ENCODE results near the gene ABCA2.

ABCA2 gene

DNA sequence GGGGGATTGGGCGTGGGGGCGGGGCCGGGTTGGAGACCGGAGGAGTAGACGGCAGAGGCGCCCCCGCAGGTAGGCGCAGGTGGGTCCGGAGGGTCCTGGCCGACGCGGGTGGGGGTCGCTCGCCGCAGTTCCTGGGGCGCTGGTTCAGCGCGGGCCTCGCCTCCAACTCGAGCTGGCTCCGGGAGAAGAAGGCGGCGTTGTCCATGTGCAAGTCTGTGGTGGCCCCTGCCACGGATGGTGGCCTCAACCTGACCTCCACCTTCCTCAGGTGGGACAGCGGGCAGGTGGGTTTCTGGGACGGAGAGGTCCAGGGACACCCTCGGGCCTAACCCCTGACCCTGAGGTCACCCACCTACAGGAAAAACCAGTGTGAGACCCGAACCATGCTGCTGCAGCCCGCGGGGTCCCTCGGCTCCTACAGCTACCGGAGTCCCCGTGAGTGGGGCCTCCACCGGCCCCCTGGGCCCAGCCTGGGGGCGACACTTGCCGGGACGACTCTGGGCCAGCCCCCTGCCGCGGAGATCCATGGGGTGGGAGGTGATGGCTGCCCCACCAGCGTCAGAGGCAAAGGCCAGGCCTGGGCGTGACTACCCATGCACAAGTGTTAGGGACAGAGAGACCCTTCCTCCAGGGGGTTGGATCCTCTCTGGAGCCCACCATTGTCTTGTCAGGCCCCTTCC lies 49.0 kb downstream of the ABCA2 start:
- DNase-seq (ENCODE audit: low read depth), result no peak

DNA sequence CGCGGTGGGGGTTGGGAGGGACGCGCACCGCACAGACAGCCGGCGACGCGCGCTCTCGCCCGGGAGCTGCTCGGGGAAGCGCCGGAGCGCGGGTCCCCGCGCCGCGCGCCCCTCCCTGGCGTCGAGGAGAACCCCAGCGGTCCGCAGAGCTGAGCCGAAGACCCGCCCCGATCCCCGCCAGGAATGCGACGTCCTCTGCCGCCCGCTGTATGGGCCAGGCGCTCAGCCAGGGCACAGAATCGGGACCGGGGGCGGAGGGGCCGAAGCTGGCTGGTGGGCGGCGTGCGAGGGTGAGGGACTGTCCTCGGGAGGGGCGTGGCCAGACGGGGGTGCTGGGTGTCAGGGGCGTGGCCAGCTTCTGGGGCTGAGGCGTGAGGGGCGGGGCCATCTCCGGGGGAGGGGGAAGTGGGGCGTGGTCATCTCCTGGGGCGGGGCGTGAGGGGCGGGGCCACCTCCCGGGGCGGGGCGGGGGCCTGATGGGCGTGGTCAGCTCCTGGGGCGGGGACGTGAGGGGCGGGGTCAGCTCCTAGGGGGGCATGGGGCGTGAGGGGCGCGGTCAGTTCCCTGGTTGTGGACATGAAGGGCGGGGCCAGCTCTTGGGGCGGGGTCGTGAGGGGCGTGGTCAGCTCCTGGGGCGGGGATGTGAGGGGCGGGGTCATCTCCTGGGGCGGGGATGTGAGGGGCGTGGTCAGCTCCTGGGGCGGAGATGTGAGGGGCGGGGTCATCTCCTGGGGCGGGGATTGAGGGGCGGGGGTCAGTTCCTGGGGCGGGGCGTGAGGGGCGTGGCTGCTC lies 49.8 kb downstream of the ABCA2 start:
- DNase-seq (ENCODE audit: low read depth), result no peak

DNA sequence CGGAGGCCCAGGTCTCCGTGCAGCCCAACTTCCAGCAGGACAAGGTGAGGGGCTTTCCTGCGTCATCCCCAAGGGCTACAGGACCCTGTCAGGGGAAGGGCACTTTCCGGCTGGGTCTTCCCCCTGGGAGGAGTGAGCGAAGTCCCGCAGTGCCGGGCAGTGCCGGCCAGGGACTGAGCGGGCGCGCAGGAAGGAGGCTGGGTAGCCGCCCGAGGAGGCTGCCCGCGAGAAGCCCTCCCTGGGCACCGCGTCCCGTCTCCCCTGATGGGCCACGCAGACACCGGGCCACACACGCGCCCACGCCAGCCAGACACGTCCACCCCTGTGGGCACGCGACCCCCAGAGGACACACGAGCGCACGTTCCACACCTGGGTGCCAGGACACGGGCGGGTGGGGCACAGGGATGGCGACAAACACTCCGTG lies 50.4 kb downstream of the ABCA2 start:
- no peak for DNase-seq (ENCODE audit: low read depth)

DNA sequence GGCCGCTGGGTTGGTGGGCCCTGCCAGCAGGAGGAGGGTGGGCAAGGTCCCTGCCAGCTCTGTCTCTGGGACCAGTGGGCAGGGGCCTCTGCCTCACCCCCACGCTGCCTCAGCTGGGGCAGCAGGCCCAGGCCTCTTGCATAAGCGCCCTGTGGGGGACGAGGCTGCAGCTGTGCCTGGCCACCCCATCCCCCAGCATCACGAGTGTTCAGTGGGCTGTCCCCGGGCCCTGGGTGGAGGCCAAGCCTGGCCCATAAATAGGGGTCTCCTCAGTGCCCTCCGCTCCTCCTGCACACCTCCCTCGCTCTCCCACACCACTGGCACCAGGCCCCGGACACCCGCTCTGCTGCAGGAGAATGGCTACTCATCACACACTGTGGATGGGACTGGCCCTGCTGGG lies 50.8 kb downstream of the ABCA2 start, which contains the start of gene PTGDS:
TSS of gene PTGDS (plus strand) at position 282 of the 400 bp plus-strand sequence. CDS start at position 357, 75 bp downstream.
- DNase-seq (ENCODE audit: low read depth), result no peak

DNA sequence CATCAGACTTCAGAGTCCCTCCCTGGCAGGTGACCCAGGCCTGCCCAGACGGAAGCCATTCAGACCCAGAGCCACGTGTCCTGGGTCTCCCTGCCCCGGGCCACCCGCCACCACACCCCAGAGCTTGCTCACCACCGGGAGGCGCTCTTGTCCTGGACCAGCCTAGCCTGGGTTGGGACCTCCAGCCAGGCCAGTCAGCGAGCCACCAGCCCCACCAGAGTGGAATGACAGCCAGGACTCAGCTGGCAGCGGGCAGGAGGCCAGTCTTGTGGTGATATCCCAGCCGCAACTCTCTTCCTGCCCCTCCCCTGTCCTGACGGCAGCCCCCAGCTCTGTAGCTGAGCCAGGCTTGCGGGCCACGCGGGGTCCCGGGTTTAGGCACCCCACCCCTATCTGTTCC lies 52.4 kb downstream of the ABCA2 start:
- DNase-seq (ENCODE audit: low read depth), result no peak

DNA sequence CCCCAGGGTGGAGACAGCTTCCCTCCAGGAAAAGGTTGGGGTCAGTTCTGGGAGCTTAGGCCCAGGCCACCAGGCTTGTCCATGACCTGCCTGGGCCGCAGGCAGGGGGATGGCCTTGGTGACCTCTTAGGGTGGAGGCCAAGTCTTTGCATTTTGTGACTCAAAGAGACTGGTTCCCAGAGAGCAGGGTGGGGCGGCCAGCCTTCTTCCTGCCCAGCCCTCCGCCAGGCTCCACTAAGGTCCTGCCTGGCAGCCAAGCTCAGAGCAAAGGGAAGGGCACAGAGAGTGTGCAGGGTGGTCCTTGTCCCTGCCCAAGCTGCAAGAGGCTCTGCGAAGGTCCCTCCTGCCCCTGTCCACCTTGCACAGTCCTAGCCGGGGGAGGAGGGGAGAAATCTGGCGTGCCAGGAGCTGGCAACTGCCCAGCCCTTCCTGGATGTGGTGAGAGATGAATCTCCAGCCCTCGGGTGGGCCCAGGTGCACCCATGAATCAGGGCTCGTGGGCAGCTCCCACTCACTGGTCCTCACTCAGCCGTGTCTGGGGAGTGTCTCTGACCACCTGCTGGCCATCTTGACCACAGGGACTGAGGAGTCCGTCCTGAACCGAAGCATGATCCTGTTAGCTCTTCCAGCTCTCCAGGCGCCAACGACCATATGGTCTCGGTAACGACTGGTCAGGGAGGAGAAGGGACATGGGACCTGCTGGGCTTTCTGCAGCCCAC lies 53.1 kb downstream of the ABCA2 start:
- no peak for DNase-seq (ENCODE audit: low read depth)

DNA sequence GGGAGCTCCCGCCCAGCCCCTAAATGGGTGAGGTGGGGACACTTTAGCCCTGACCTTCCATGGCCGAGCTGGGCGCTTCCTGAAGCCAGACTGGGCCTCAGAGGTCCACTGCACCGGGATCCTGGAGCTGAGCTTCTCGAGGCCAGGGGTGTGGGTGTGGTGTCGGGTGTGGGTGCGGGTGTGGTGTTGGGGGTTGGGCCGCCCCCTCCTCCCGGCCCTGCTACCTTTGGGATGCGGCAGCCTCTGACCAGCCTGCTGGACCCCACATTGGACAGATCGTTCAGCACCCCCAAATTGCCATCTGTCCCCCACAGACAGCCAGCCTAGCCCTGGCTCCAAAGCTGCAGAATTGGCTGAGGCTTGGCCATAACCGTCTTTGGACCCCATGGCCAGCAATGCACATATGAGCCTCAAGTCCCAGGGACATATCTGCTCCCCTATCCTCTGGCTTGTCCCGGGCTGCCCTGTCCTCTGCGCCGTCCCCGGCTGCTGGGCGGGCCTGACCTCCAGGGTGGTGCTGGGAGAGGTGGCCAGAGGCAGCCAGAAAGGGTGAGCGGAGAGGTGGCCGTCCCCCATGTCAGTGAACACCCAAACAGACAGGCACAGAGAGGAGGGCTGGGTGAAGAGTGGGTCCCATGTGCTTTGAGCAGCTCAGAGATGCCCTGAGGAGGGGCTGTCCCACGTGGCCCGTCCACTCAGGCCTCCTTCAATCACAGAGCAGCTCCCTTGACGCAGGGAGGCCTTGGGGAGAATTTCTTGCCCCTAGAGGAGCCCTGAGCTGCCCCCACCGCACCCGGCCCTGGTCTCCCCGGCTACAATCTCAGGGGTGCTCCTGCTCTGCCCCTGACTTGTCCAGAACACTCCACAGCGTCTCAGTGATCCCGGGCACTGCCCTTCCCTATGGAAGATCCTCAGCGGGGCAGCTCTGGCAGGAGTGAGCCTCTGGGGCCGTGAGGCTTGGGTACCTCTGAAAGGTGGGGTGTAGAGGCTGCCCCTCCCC lies 54.1 kb downstream of the ABCA2 start:
- no peak for DNase-seq (ENCODE audit: low read depth)

DNA sequence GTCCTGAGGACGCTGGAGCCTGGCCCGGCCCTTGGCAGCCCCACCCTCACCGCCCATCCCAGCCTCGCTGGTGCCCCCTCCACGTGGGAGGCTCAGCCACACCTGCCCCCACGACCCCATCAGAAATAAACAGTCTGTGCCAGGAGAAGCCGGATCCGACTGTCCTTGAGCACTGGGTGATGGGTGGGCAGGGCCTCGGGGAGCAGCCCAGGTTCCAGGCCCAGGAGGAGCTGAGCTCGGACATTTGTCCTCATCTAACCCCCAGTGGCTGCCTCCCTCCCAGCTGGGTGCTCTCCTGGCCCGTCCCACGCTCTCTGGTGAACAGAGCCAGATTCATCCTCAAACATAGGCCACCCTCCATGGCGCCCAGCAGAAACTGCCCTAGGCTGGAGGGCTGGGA lies 55.3 kb downstream of the ABCA2 start:
- no peak for DNase-seq (ENCODE audit: low read depth)

DNA sequence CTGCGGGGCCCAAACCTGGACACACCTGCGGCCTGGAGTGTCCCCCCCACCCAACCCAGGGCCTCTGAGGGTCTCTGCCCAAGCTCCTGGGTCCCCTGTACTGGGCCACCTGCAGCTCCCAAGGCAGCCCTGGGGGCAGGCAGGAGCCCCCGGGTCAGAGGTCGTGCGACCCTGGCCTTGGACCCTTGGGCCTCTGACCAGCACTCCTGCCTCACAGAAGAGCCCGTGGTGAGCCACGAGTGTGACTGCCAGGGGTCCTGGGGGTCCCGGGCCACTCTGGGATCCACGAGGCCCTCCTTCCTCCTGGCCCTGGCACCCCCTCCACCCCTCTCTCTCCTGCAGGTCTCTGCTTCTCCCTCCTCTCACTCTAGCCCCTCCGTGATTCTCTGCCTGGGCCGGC lies 55.7 kb downstream of the ABCA2 start:
- no peak for DNase-seq (ENCODE audit: low read depth)

DNA sequence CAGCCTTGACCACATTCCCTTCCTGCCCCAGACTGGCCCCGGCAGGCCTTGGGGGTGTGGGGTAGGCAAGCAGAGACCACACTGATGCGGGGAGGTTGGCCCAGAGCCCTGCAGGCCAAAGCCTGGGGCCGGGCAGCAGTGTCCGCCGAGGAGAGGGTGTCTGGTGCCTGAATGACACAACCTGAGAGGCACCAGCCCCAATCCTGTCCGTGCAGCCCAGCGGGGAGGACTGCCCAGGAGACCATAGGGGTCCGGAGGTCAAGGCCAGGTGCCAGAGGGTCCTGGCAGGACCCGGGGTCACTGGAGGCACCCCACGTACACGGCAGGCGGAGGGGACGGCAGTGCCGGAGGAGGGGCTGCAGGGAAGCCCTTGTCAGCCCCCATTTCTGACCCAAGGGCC lies 56.3 kb downstream of the ABCA2 start:
- no peak for DNase-seq (ENCODE audit: low read depth)

DNA sequence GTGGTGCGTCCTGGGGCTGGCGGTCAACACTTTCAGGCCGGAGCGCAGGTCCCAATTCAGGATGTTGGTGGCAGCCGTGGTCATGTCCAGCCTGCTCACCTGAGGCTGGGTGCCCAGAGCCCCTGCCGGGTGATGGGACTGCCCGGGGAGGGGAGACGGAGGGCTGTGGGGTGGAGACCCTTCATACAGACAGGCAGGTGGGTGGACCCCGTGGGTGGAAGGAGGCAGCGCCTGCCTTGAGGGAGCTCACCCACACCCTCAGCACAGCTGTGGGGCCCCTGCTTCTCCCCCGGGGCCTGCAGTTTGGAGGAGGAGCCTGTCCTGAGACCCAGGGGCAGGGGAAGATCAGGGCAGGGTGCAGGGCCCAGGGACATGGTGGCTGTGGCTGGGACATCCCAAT lies 57.7 kb downstream of the ABCA2 start:
- no peak for DNase-seq (ENCODE audit: low read depth)

DNA sequence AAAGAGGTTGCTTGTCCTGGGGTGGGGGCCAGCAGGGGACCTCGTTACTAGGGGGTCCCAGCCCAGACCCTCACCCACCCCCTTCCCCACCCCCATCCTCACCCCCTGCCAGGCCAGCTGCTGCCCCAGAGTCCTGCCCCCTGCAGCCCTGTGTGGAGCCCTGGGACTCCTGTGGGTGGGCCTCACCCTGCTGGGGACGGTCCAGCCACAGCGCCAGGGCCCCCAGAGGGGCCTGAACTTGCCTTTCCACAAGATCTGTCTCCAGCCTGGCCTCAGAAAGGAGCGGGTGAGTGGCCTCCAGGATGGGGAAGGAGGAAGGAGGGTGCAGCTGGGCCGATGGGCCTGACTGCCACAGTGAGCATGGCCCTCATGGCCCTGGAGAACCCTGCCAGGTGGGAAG lies 58.3 kb downstream of the ABCA2 start:
- DNase-seq (ENCODE audit: low read depth), result no peak

DNA sequence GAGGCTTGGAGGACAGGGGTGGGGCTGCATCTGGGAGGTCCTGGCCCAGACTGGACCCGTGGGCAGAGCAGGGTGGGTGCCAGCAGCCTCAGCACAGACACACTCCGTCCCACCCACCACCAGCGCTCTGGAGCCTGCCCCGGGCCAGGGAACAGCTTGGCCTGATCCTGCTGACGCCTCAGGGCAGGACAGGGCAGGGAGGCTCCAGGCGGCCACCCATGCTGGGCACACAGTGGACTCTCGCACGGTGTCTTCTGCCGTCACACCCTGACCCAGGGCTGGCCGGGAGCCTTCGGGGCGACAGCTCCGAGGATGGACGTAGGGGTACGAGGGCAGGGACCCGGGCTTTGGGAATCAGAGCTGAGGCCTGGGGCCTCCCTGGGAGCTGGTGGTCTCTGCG lies 58.9 kb downstream of the ABCA2 start:
- no peak for DNase-seq (ENCODE audit: low read depth)

DNA sequence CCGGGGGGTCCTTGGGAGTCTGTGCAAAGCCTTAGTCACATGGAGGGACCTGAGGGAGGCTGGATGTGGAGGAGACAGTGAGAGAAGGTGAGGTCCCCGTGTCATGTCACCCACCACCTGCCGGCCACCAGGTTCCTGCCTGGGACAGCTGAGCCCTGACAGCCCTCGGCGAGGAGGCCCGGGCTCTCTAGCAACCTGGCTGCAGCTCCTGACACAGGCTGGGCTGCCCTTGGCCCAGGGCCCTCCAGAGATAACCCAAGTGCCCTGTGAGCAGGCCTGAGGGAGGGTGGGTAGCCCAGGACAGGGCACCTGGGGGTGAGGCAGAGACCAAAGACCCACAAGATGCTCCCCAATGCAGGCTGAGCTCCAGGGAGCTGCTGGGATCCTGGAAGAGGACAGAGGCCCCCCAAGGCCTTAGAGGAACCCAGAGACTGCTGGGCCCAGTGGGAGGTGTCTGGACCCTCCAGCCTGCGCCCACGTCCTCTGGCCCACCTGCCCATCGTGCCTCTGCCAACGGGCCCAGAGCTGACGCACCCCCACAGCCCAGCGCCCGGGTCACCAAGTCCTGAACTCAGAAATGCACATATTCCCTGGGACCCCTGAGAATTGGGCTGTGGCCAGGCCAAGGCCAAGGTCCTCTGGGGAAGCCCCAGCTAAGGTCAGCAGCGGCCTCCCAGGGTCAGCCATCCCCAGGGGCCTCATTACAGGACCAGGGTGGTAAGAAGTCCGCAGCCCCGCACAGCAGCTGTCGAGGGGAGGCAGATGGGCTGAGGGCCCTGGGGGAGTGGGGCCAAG lies 59.5 kb downstream of the ABCA2 start:
- no peak for DNase-seq (ENCODE audit: low read depth)

DNA sequence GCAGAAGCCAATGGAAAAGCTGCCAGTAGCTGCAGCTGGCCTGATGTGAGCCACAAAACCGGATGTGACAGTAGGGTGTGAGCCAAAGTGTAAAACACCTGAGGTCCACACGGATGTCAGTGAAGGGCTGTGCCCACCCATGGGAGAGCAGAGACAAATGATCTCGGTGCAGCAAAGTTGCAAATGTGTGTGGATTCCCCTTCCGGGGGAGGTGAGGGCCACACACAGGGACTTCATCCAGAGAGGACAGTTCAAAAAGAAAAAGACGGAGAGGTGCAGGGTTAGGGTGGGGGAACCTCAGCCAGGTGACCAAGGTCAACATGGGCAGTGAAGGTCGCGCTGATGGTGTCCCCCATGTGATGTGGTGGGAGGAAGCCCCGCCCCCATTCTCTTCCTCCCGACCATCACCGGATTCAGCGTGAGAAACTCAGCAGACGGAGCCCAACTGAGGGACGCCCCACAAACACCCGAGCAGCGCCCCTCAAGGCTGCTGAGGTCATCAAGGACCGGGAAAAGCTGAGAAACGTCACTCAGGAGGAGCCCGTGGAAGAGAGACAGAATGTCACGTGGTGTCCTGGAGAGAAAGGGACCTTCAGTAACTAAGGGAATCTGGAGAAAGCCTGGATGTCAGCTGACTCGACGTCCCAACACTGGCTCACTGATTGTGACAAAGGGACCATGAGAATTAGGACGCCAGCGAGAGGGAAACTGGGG lies 62.1 kb downstream of the ABCA2 start:
- DNase-seq (ENCODE audit: low read depth), result no peak

DNA sequence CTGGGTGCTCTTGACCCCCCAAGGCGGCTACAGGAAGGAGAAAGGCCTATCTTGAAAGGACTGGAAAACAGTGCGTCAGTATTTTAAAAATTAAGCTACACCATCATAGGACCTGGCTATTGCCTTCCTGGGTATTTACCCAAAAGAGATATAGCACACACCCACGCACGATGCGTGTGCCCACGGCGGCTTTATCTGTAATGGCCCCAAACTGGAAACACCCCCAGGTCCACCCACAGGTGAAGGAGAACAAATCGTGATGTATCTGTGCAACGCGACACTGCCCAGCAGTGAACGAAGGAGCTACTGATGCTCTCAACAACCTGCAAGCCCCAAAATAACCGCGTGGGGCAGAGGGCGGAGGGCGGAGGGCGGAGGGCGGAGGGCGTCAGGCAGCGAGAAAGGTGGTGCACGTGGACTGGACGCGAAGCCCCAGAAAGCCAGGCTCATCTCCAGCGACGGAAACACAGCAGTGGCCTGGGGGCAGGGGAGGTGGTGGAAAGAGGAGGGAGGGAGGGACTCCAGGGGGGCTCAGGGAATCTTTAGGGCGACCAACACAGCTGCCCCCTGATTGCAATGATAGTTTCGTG lies 63.1 kb downstream of the ABCA2 start:
- no peak for DNase-seq (ENCODE audit: low read depth)

DNA sequence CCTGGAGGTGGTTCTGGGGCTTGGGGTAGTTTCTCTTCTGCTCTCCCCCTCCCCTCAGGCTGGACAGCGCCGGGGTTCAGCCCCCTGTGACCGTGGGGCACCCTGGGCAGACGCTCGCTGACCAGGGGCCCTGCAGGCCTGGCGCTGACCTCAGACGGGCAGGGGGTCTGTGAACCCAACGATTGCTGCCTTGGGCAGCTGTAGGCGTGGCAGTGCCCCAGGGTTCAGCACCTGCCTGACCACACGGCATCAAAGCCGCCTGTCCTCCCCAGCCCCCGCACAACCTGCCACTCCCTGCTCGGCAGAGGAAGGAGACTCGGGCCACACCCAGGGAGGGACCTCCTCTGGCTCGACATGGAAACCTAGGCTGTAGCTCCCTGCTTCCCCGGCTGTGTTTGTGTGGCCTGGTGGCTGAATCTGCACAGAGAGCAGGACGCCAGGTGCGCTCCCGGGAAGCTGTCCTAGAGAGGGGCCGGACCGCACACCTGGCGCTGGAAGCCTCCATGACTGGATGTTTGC lies 63.8 kb downstream of the ABCA2 start:
- no peak for DNase-seq (ENCODE audit: low read depth)

DNA sequence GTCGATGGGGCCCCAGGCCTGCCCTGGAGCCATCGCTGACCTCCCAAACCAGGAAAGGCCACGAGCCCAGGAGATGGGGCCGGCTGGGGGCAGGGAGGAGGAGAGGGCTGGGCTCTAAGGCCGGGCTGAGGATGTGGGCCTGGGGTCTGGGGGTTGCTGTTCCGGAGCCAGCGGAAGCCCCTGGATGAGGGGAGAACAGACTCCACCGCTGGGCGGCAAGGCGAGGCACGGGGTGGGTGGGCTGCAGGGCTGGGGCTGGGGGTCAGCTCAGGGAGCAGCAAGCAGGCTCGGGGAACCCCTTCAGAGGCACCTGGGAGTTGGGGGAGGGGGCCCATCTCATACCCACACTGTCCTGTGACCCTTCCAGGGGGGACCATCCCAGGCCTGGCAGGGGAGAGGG lies 64.3 kb downstream of the ABCA2 start:
- DNase-seq (ENCODE audit: low read depth), result no peak

DNA sequence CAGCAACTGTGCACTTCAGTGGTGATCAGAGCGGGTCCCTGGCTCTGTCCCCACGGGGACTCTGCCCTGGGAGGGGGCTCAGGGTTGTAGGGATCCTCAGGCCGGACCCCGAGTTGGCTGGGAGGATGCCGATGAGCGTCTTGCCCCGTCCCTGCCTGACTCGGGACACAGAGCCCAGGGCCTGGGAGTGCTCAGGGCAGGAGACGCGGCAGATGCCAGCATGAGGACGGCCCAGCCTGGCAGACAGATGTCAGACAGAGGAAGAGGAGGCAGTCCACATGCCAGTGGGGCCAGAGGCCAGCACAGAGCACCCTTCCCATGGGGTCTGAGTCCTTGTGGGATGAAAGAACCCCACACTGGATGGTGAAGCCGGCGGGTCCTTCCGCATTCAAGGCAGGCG lies 64.7 kb downstream of the ABCA2 start:
- DNase-seq (ENCODE audit: low read depth), result no peak

Data from GM04504 (cell line).